HCT116 (cell line): ENCODE measurements around the gene CRHR2. TPM values are rescaled to one million over a fixed set of nuclear protein-coding genes. Genes with fewer than 3 reads are reported as not detected.

ENCODE experiments used
- ATAC-seq: fragments of 200-7000 bp; cut with Tn5 transposase; 2 replicates; pipeline ENCODE4 v1.9.1; 2020; ENCODE audit warnings: mild to moderate bottlenecking, moderate library complexity
- BruUV-seq: library from RNA; stranded (reverse); fragments of 400-500 nt; replicated peaks from 2 replicates; lab custom pipeline; 2021; lab: Mats Ljungman, UMichigan
- CTCF ChIA-PET: fragments of 300-600 bp; sonication (Branson Sonifier 250); formaldehyde crosslinking; loops from one replicate; lab custom pipeline; 2021; ENCODE audit warnings: antibody characterized with exemption; lab: Charles Lee
- POLR2A ChIA-PET: fragments of 300-600, 350-600 bp; sonication (Branson Sonifier 250); formaldehyde crosslinking; loops from one replicate; lab custom pipeline; 2021; ENCODE audit warnings: antibody characterized with exemption; lab: Charles Lee
- RAD21 ChIA-PET, 2 experiments: fragments of 300-600 bp; sonication (Branson Sonifier 250); formaldehyde crosslinking; loops; one replicate each; lab custom pipeline; 2023; ENCODE audit warnings: low total read pairs in 2 of 2; ENCODE audit not compliant: uncharacterized antibody in 2 of 2, unreplicated experiment in 2 of 2, low non-redundant PET in 1 of 2; lab: Charles Lee
- DNase-seq: peaks from one replicate; pipeline ENCODE4 v3.0.0-alpha.2; 2010; ENCODE audit warnings: low read depth, low spot score
- H2AFZ ChIP-seq: fragments of 200-600 bp; shearing (Covaris generic), sonication (generic); 2 replicates; pipeline ENCODE4 v1.6.1; 2017; ENCODE audit warnings: low read depth, mixed run types, mixed read lengths, antibody characterized with exemption, low read length; ENCODE audit not compliant: poor library complexity, severe bottlenecking
- H3K27ac ChIP-seq: 2 replicates; pipeline ENCODE4 v1.5.1; 2012; ENCODE audit warnings: low read depth, low read length
- H3K27me3 ChIP-seq: fragments of 200-600 bp; sonication (generic); 2 replicates; pipeline ENCODE4 v1.6.1; 2016; ENCODE audit warnings: mixed run types, low read length, mixed read lengths; ENCODE audit not compliant: insufficient read depth
- H3K36me3 ChIP-seq, 2 experiments: fragments of 200-500 bp in 1 of 2; fragments of 200-600 bp in 1 of 2; sonication (Bioruptor generic) in 1 of 2; sonication (generic) in 1 of 2; 2 replicates each; pipeline versions ENCODE4 v1.5.1 to v1.6.1; 2014 to 2016; ENCODE audit warnings: low read length in 2 of 2, inconsistent platforms in 1 of 2, mixed read lengths in 1 of 2, mixed run types in 1 of 2; ENCODE audit not compliant: insufficient read depth in 2 of 2, control insufficient read depth in 1 of 2
- H3K4me1 ChIP-seq, 2 experiments: fragments of 200-600 bp in 1 of 2; sonication (generic) in 1 of 2; 2 replicates each; pipeline versions ENCODE4 v1.5.1 to v1.6.1; 2012 to 2017; ENCODE audit warnings: low read length in 2 of 2, inconsistent platforms in 1 of 2, mild to moderate bottlenecking in 1 of 2, mixed read lengths in 1 of 2, mixed run types in 1 of 2, moderate library complexity in 1 of 2; ENCODE audit not compliant: insufficient read depth in 2 of 2, control insufficient read depth in 1 of 2
- H3K4me2 ChIP-seq: fragments of 200-600 bp; sonication (generic); 2 replicates; pipeline ENCODE4 v1.6.1; 2017; ENCODE audit warnings: mixed run types, low read length, mixed read lengths
- H3K4me3 ChIP-seq, 2 experiments: fragments of 200-600 bp in 1 of 2; sonication (generic) in 1 of 2; replicated peaks in 1 of 2; 2 replicates each; pipeline ENCODE4 v1.5.1; 2011 to 2016; ENCODE audit warnings: low read length in 2 of 2, control low read depth in 1 of 2, low read depth in 1 of 2, mild to moderate bottlenecking in 1 of 2, mixed read lengths in 1 of 2, mixed run types in 1 of 2
- H3K79me2 ChIP-seq: fragments of 200-600 bp; sonication (generic); 2 replicates; pipeline ENCODE4 v1.6.1; 2017; ENCODE audit warnings: mild to moderate bottlenecking, mixed run types, low read length, moderate library complexity, mixed read lengths; ENCODE audit not compliant: insufficient read depth
- H3K9ac ChIP-seq: fragments of 200-600 bp; sonication (generic); 2 replicates; pipeline ENCODE4 v1.6.1; 2016; ENCODE audit warnings: low read length, mixed read lengths
- H3K9me2 ChIP-seq: fragments of 200-600 bp; sonication (generic), shearing (Covaris generic); 2 replicates; pipeline ENCODE4 v1.6.1; 2017; ENCODE audit warnings: mixed run types, mild to moderate bottlenecking, moderate library complexity; ENCODE audit not compliant: insufficient read depth
- H3K9me3 ChIP-seq, 2 experiments: fragments of 200-500 bp in 1 of 2; fragments of 200-600 bp in 1 of 2; sonication (Bioruptor generic) in 1 of 2; sonication (generic) in 1 of 2; 2 replicates each; pipeline ENCODE4 v1.6.1; 2014 to 2017; ENCODE audit warnings: low read length in 2 of 2, mixed read lengths in 2 of 2, inconsistent platforms in 1 of 2, low read depth in 1 of 2, mild to moderate bottlenecking in 1 of 2, mixed run types in 1 of 2, moderate library complexity in 1 of 2; ENCODE audit not compliant: control insufficient read depth in 1 of 2, insufficient read depth in 1 of 2
- H4K20me1 ChIP-seq: fragments of 200-600 bp; sonication (generic), shearing (Covaris generic); 2 replicates; pipeline ENCODE4 v1.6.1; 2017; ENCODE audit warnings: mixed run types, mild to moderate bottlenecking, moderate library complexity; ENCODE audit not compliant: insufficient read depth
- ATF3 ChIP-seq: IDR thresholded peaks from 2 replicates; pipeline ENCODE4 v1.6.1; 2012
- CEBPB ChIP-seq: IDR thresholded peaks from 2 replicates; pipeline ENCODE4 v1.6.1; 2012; ENCODE audit warnings: low read depth
- EGR1 ChIP-seq: IDR thresholded peaks from 2 replicates; pipeline ENCODE4 v1.6.1; 2012; ENCODE audit warnings: low read depth
- EZH2 ChIP-seq: fragments of 200-600 bp; sonication (generic); IDR thresholded peaks from 2 replicates; pipeline ENCODE4 v1.6.1; 2017; ENCODE audit warnings: antibody characterized with exemption, mixed run types
- EZH2phosphoT487 ChIP-seq: fragments of 200-600 bp; IDR thresholded peaks from 2 replicates; pipeline ENCODE4 v1.6.1; 2018; ENCODE audit warnings: antibody characterized with exemption, borderline replicate concordance
- FOSL1 ChIP-seq: IDR thresholded peaks from 2 replicates; pipeline ENCODE4 v1.6.1; 2012; ENCODE audit warnings: low read depth
- JUND ChIP-seq: IDR thresholded peaks from 2 replicates; pipeline ENCODE4 v1.6.1; 2012
- POLR2AphosphoS5 ChIP-seq: IDR thresholded peaks from 2 replicates; pipeline ENCODE4 v1.6.1; 2011; ENCODE audit warnings: mild to moderate bottlenecking, low read depth, low read length, moderate library complexity
- RAD21 ChIP-seq: IDR thresholded peaks from 2 replicates; pipeline ENCODE4 v1.6.1; 2012; ENCODE audit warnings: low read depth, mild to moderate bottlenecking
- REST ChIP-seq: IDR thresholded peaks from 2 replicates; pipeline ENCODE4 v1.6.1; 2012; ENCODE audit warnings: low read depth
- SRF ChIP-seq: IDR thresholded peaks from 2 replicates; pipeline ENCODE4 v1.6.1; 2012; ENCODE audit warnings: low read depth
- TCF7L2 ChIP-seq: IDR thresholded peaks from 2 replicates; pipeline ENCODE4 v1.7.0; 2011; ENCODE audit warnings: borderline replicate concordance, inconsistent platforms; ENCODE audit not compliant: insufficient read depth, insufficient read length; ENCODE audit errors: extremely low read depth
- YY1 ChIP-seq: IDR thresholded peaks from 2 replicates; pipeline ENCODE4 v1.6.1; 2011; ENCODE audit warnings: low read length, low read depth, moderate library complexity, mild to moderate bottlenecking; ENCODE audit not compliant: insufficient replicate concordance; ENCODE audit errors: extremely low read depth
- ZFX ChIP-seq: fragments of 450-650 bp; IDR thresholded peaks from 2 replicates; pipeline ENCODE4 v1.6.1; 2017
- ZNF274 ChIP-seq: fragments of 200-500 bp; sonication (Bioruptor generic); IDR thresholded peaks from 2 replicates; pipeline ENCODE4 v1.6.1; 2014; ENCODE audit warnings: mild to moderate bottlenecking, low read depth, low read length, inconsistent platforms
- intact Hi-C: fragments of 100-400 bp; cut with micrococcal nuclease; formaldehyde crosslinking; loops from 2 replicates; pipeline ENCODE4 v1.10.0; 2022
- total RNA-seq: library from RNA; stranded (reverse); gene quantifications from one replicate; pipeline ENCODE4 v1.2.1, GENCODE V29; 2021; ENCODE audit not compliant: unreplicated experiment

The CRHR2 gene
- total RNA-seq, 1 experiment from 2014 or later, result not detected

GRCh38 chr7:30618080-30618676 lies 64.1 kb downstream of the CRHR2 start:
- ChIA-PET CTCF (no interaction called here), POLR2A (no interaction called here), RAD21 (no interaction called here)
- BruUV-seq, result no TSS peak
- Histone ChIP-seq H3K4me2 (no peak overlapping the region), H4K20me1 (peaks cover 9% of the 10 kb centered on the region), H3K27me3 (no peaks in the 10 kb centered on the region), H3K4me1 (no peaks in the 10 kb centered on the region), H3K36me3 (peaks cover 53 to 76% of the 10 kb centered on the region in 2 experiments), H3K9me3 (no peaks in the 10 kb centered on the region), H3K9ac (no peak overlapping the region), H3K27ac (no peak overlapping the region), H3K4me3 (no peak overlapping the region), H3K79me2 (peaks cover 76% of the 10 kb centered on the region), H2AFZ (no peak overlapping the region), H3K9me2 (no peaks in the 10 kb centered on the region)
- ATAC-seq (no peak), DNase-seq (no peak)
- TF ChIP-seq EZH2phosphoT487 (no peak), EGR1 (no peak), SRF (no peak), ZNF274 (no peak), JUND (no peak), RAD21 (no peak), ZFX (no peak), CEBPB (no peak), ATF3 (no peak), TCF7L2 (no peak), EZH2 (no peak), YY1 (no peak), FOSL1 (no peak), REST (no peak), POLR2AphosphoS5 (no peak)
- intact Hi-C loops, result no loop called here
